Esophagus squamous epithelium (tissue), 4 donors: ENCODE results near the gene FAM20C.

Source experiments
- POLR2A ChIP-seq, 4 donors: fragments of 450-650 bp; IDR thresholded peaks; one replicate each; pipeline ENCODE4 v1.6.1; 2017; ENCODE audit warnings: antibody characterized with exemption in 4 of 4, mild to moderate bottlenecking in 4 of 4, moderate library complexity in 3 of 4
- TF ChIP-seq, protein P1 (sequence below), 6 experiments: fragments of 450-650 bp in 4 of 6; fragments of 200-600 bp in 2 of 6; sonication (generic) in 2 of 6; IDR thresholded peaks; one replicate each; pipeline ENCODE4 v1.5.1; 2016 to 2019; ENCODE audit warnings: antibody characterized with exemption in 6 of 6, mild to moderate bottlenecking in 4 of 6, moderate library complexity in 4 of 6

GRCh38 chr7:236967-237366 lies 44.6 kb downstream of the FAM20C start:
- no peak for TF ChIP-seq POLR2A (IDR thresholded peaks at IDR 0.05)
- TF ChIP-seq, protein P1, sequence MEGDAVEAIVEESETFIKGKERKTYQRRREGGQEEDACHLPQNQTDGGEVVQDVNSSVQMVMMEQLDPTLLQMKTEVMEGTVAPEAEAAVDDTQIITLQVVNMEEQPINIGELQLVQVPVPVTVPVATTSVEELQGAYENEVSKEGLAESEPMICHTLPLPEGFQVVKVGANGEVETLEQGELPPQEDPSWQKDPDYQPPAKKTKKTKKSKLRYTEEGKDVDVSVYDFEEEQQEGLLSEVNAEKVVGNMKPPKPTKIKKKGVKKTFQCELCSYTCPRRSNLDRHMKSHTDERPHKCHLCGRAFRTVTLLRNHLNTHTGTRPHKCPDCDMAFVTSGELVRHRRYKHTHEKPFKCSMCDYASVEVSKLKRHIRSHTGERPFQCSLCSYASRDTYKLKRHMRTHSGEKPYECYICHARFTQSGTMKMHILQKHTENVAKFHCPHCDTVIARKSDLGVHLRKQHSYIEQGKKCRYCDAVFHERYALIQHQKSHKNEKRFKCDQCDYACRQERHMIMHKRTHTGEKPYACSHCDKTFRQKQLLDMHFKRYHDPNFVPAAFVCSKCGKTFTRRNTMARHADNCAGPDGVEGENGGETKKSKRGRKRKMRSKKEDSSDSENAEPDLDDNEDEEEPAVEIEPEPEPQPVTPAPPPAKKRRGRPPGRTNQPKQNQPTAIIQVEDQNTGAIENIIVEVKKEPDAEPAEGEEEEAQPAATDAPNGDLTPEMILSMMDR (IDR thresholded peaks at IDR 0.05): no peak
